Activated CD8-positive, alpha-beta T cell treated with anti-CD3 and anti-CD28 coated beads, Interleukin-2, amount 10 ng/mL, durations not matched to agents 7 days and 5 days (primary cell): ENCODE results near the gene CRTC1. TPM values are rescaled to one million over a fixed set of nuclear protein-coding genes. Genes with fewer than 3 reads are reported as not detected.

Source experiments
- ATAC-seq: fragments of 150-1000 bp; cut with Tn5 transposase; one replicate; pipeline ENCODE4 v1.10.0; 2021; ENCODE audit warnings: moderate library complexity
- CTCF ChIA-PET: fragments of 350-600 bp; sonication (Branson Sonifier 250); formaldehyde crosslinking; loops from one replicate; lab custom pipeline; 2021; ENCODE audit warnings: antibody characterized with exemption; lab: Charles Lee
- POLR2A ChIA-PET: fragments of 350-600 bp; sonication (Branson Sonifier 250); formaldehyde crosslinking; loops from one replicate; lab custom pipeline; 2021; ENCODE audit warnings: antibody characterized with exemption; lab: Charles Lee
- DNase-seq: peaks from one replicate; pipeline ENCODE4 v3.0.0-alpha.2; 2020
- H3K27ac Mint-ChIP-seq: one replicate; pipeline ENCODE4 v1.8.0; 2021; ENCODE audit warnings: mild to moderate bottlenecking, mixed read lengths
- H3K27me3 Mint-ChIP-seq: one replicate; pipeline ENCODE4 v1.8.0; 2021; ENCODE audit warnings: low read depth, mixed read lengths
- H3K36me3 Mint-ChIP-seq: one replicate; pipeline ENCODE4 v1.8.0; 2021; ENCODE audit warnings: low read depth, mixed read lengths
- H3K4me1 Mint-ChIP-seq: one replicate; pipeline ENCODE4 v1.8.0; 2021; ENCODE audit warnings: low read depth, mixed read lengths
- H3K4me3 Mint-ChIP-seq: one replicate; pipeline ENCODE4 v1.8.0; 2021; ENCODE audit warnings: mild to moderate bottlenecking, mixed read lengths
- H3K9me3 Mint-ChIP-seq: one replicate; pipeline ENCODE4 v1.8.0; 2022; ENCODE audit warnings: mixed read lengths; ENCODE audit not compliant: insufficient read depth
- total RNA-seq, 2 experiments: library from RNA; stranded (reverse); gene quantifications; one replicate each; pipeline ENCODE4 v1.2.3, GENCODE V29; 2021

Gene CRTC1
- total RNA-seq, 2 experiments from 2014 or later: 7.0 to 8.0 TPM

GRCh38 chr19:18646535-18647370 is 36.7 kb upstream of the CRTC1 start:
- H3K36me3 Mint-ChIP-seq: no peaks in the 10 kb centered on the region
- H3K27me3 Mint-ChIP-seq: no peaks in the 10 kb centered on the region
- ATAC-seq: no peak
- ChIA-PET CTCF (no interaction called here), POLR2A (no interaction called here)
- H3K27ac Mint-ChIP-seq: no peak overlapping the region
- H3K9me3 Mint-ChIP-seq: no peaks in the 10 kb centered on the region
- H3K4me3 Mint-ChIP-seq: no peak overlapping the region
- DNase-seq: no peak
- H3K4me1 Mint-ChIP-seq: peaks cover 19% of the 10 kb centered on the region

DNA sequence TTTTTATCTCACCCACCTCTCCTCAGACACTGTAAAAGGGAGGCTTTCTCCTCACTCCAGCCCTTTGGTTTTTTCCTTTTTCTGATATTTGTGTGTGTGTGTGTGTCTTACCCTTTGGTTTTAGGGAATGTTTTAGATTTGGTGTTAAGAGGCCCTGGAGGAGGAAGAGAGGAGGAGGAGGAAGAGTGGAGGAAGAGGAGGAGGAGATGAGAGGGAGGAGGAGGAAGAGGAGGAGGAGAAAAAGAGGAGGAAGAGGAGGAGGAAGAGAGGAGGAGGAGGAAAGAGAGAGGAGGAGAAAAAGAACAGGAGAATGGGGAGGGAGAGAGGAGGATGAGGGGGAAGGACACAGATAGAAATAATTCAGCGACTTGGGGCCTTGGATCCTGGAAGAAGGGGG is 36.1 kb upstream of the CRTC1 start:
- Mint-ChIP-seq H3K4me3 (no peak overlapping the region), H3K9me3 (no peaks in the 10 kb centered on the region), H3K27ac (no peak overlapping the region), H3K4me1 (peaks cover 19% of the 10 kb centered on the region), H3K36me3 (no peaks in the 10 kb centered on the region), H3K27me3 (no peaks in the 10 kb centered on the region)
- DNase-seq (no peak), ATAC-seq (no peak)
- ChIA-PET POLR2A (no interaction called here), CTCF (no interaction called here)

- H3K27me3 Mint-ChIP-seq: no peaks in the 10 kb centered on the region
- ChIA-PET POLR2A (no interaction called here), CTCF (no interaction called here)
- ATAC-seq (no peak), DNase-seq (no peak)
- H3K27ac Mint-ChIP-seq: no peak overlapping the region
- H3K4me3 Mint-ChIP-seq: no peak overlapping the region
- no peaks in the 10 kb centered on the region for H3K36me3 Mint-ChIP-seq
- H3K9me3 Mint-ChIP-seq: no peaks in the 10 kb centered on the region
- H3K4me1 Mint-ChIP-seq: peaks cover 19% of the 10 kb centered on the region
These were observed 35.7 kb upstream of the CRTC1 start for GRCh38 chr19:18647807-18648206.

DNA sequence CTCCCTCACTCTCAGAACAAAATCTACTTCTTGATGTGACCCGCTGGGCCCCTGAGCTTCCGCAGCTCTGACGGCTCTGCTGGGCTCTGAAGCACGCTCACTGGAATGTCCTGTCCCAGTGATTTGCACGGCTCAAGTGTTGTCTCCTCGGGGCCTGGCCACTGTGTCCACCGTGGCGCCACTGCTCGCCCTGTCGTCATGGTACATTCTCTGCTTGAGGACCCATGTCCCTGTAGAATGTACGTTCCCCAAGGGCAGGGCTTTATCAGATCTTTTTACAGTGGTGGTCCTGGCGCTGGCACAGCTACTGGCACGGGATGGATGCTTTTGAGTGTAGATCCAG is 34.5 kb upstream of the CRTC1 start:
- POLR2A ChIA-PET: interaction anchor here (1.0 kb wide), 1 partner anchor 25 kb away, joined by 3 read pairs; no protein-coding TSS in a partner anchor
- no peaks in the 10 kb centered on the region for H3K27me3 Mint-ChIP-seq
- no peaks in the 10 kb centered on the region for H3K9me3 Mint-ChIP-seq
- no peaks in the 10 kb centered on the region for H3K36me3 Mint-ChIP-seq
- no peak overlapping the region for H3K27ac Mint-ChIP-seq
- no peak overlapping the region for H3K4me3 Mint-ChIP-seq
- DNase-seq: no peak
- no peak for ATAC-seq
- CTCF ChIA-PET: no interaction called here
- H3K4me1 Mint-ChIP-seq: peaks cover 19% of the 10 kb centered on the region

DNA sequence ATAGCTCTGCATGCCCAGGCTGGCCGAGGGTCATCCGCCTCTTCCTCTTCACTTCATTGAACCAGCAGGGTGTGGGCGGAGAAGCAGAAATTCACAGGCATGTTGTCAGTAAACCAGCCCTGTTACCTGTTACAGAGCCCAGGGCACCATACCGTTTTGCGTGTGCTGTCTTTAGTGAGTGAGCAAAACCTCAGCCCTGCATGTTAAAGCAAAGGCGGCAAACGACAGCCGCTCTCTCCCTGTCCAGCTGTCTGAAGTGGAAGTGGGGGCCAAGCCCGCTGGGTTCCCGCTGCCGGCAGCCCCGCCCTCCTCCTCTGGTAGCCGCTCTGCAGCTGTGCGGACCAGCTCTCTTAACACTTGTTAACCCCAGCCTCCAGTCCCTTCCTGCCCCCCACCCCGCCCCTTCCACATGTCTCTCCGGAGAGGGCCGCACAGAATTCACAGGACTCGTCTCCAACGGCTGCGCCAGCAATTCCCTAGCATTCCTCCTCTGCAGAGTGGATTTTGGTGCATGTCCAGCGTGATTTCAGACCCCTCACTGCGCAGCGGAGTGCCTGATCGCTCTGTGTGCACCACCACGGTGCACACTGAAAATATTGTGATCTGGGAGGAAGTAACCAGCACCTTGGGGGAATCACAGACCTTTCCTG is 34.0 kb upstream of the CRTC1 start:
- POLR2A ChIA-PET: interaction anchor here (1.0 kb wide), 1 partner anchor 26 kb away, joined by 3 read pairs; no protein-coding TSS in a partner anchor
- Mint-ChIP-seq H3K36me3 (no peaks in the 10 kb centered on the region), H3K27ac (no peak overlapping the region), H3K4me1 (peaks cover 15% of the 10 kb centered on the region), H3K27me3 (no peaks in the 10 kb centered on the region), H3K9me3 (no peaks in the 10 kb centered on the region), H3K4me3 (no peak overlapping the region)
- no peak for ATAC-seq
- DNase-seq: no peak
- CTCF ChIA-PET: no interaction called here

DNA sequence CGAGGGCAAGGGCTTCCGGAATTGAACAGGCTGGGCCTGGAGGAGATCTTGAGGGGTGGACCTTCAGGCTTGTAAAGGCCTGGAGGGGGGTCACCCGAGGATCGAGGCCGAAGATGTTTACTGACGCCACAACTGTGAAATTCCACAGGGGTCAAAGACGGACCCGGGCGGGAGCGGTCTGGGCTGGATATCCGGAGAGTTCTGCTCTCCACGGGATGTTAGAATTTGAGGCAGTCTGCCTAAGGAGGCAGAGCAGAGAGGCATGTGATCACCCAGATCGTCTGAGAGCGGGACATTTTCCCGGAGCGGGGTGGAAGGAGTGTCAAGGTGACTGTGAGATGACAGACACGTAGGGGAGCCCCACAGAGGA is 33.5 kb upstream of the CRTC1 start:
- peaks cover 12% of the 10 kb centered on the region for H3K4me1 Mint-ChIP-seq
- ChIA-PET CTCF (no interaction called here), POLR2A (interaction anchor here (1.0 kb wide), 1 partner anchor 26 kb away, joined by 3 read pairs; no protein-coding TSS in a partner anchor)
- H3K27me3 Mint-ChIP-seq: no peaks in the 10 kb centered on the region
- H3K4me3 Mint-ChIP-seq: no peak overlapping the region
- ATAC-seq (no peak), DNase-seq (no peak)
- H3K9me3 Mint-ChIP-seq: no peaks in the 10 kb centered on the region
- H3K27ac Mint-ChIP-seq: no peak overlapping the region
- H3K36me3 Mint-ChIP-seq: no peaks in the 10 kb centered on the region

DNA sequence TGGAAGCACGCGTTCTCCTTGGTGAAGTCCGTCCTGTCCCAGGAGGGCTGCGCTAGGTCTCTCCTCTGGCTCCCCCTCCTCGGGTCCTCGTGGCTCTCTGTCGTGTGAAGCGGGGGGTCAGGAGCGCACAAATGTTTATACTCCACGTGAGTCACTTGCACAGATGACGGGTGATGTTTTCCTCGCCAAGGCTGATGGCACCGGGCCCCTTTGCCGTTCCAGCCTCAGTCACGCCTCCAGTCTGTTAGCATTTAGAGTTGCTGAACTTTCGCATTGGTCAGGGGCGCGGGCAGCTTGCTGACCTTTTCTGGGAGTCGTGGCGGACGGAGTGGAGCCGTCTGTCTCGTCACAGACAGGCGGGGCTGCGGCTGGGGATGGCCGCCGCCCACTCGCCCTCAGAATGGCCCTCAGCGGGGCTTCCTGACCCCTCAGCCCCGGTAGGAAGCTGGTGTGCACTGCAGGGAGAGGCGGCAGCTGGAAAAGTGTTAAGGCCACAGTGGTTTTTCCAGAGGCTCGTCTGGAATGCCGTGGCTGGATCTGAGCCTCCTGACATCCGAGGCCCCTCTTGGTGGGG is 32.9 kb upstream of the CRTC1 start:
- H3K27me3 Mint-ChIP-seq: no peaks in the 10 kb centered on the region
- no peak for ATAC-seq

GRCh38 chr19:18651300-18651699 is 32.2 kb upstream of the CRTC1 start:
- no peak for ATAC-seq
- Mint-ChIP-seq H3K4me3 (no peak overlapping the region), H3K27ac (no peak overlapping the region), H3K4me1 (peaks cover 12% of the 10 kb centered on the region), H3K36me3 (no peaks in the 10 kb centered on the region), H3K9me3 (no peaks in the 10 kb centered on the region), H3K27me3 (no peaks in the 10 kb centered on the region)
- ChIA-PET POLR2A (no interaction called here), CTCF (no interaction called here)
- DNase-seq: no peak

More for the DNA sequence above, 32.9 kb upstream of the CRTC1 start:
- no peak overlapping the region for H3K4me3 Mint-ChIP-seq
- no peak for DNase-seq
- no peaks in the 10 kb centered on the region for H3K36me3 Mint-ChIP-seq
- no peaks in the 10 kb centered on the region for H3K9me3 Mint-ChIP-seq
- CTCF ChIA-PET: no interaction called here
- POLR2A ChIA-PET: no interaction called here
- no peak overlapping the region for H3K27ac Mint-ChIP-seq
- H3K4me1 Mint-ChIP-seq: peaks cover 12% of the 10 kb centered on the region

- POLR2A ChIA-PET: no interaction called here
These were observed 31.7 kb upstream of the CRTC1 start for GRCh38 chr19:18651733-18652132.

DNA sequence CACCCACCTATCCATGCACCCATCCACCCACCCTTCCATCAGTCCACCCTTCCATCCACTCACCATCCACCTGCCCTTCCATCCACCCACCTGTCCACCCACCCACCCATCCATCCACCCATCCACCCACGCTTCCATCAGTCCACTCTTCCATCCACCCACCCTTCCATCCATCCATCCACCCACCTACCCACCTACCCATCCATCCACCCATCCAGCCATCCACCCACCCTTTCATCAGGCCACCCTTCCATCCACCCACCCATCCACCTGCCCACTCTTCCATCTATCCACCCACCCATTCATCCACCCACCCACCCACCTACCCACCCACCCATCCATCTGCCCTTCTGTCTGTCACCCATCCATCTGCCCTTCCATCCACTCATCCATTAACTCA is 29.6 kb upstream of the CRTC1 start:
- H3K36me3 Mint-ChIP-seq: no peaks in the 10 kb centered on the region
- ATAC-seq (no peak), DNase-seq (no peak)
- H3K27me3 Mint-ChIP-seq: no peaks in the 10 kb centered on the region
- H3K27ac Mint-ChIP-seq: no peak overlapping the region
- peaks cover 10% of the 10 kb centered on the region for H3K4me1 Mint-ChIP-seq
- ChIA-PET POLR2A (no interaction called here), CTCF (no interaction called here)
- no peak overlapping the region for H3K4me3 Mint-ChIP-seq
- no peaks in the 10 kb centered on the region for H3K9me3 Mint-ChIP-seq

More at GRCh38 chr19:18651733-18652132, 31.7 kb upstream of the CRTC1 start:
- H3K27ac Mint-ChIP-seq: no peak overlapping the region
- H3K4me1 Mint-ChIP-seq: peaks cover 12% of the 10 kb centered on the region
- no peaks in the 10 kb centered on the region for H3K9me3 Mint-ChIP-seq
- no peak for DNase-seq
- no peaks in the 10 kb centered on the region for H3K36me3 Mint-ChIP-seq
- CTCF ChIA-PET: no interaction called here
- no peak for ATAC-seq
- no peaks in the 10 kb centered on the region for H3K27me3 Mint-ChIP-seq
- H3K4me3 Mint-ChIP-seq: no peak overlapping the region

GRCh38 chr19:18654469-18654868 is 29.0 kb upstream of the CRTC1 start:
- H3K4me3 Mint-ChIP-seq: no peak overlapping the region
- no peaks in the 10 kb centered on the region for H3K9me3 Mint-ChIP-seq
- ChIA-PET CTCF (no interaction called here), POLR2A (no interaction called here)
- peaks cover 3% of the 10 kb centered on the region for H3K4me1 Mint-ChIP-seq
- no peak overlapping the region for H3K27ac Mint-ChIP-seq
- DNase-seq (no peak), ATAC-seq (no peak)
- H3K36me3 Mint-ChIP-seq: no peaks in the 10 kb centered on the region
- no peaks in the 10 kb centered on the region for H3K27me3 Mint-ChIP-seq

DNA sequence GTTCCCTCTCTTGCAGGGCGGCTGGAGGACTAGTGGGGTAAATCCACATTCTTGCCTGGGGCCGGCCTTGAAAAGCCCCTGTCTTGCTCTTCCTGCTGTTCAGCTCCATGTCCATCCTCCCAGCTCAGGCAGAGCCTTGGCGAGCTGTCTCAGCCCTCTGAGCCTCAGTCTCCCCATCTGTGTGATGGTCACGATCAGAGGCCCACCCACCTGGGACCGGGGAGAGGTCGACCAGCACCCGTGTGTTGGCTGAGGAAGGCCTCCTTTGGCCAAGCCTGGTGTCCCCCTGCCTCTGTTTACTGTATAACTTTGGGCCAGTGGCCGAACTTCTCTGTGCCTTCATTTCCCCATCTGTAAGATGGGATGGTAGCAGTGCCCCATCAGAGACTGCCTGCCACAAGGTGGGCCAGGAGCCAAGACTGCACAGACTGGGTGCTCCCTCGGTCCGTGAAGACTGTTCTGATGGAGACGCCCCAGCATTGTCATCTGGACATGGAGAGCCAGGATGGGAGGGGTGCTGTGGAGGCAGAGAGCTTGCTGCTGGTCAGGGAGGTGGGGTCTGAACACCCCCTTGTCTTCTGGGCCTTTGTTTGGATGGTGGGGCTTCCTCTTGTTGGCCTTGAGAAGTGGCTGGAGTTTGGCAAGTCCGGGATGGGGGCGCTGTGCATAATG is 28.2 kb upstream of the CRTC1 start:
- POLR2A ChIA-PET: no interaction called here

More for the DNA sequence above, 28.2 kb upstream of the CRTC1 start:
- ATAC-seq (no peak), DNase-seq (no peak)
- H3K27me3 Mint-ChIP-seq: no peaks in the 10 kb centered on the region
- no peak overlapping the region for H3K27ac Mint-ChIP-seq
- no peaks in the 10 kb centered on the region for H3K36me3 Mint-ChIP-seq
- no peaks in the 10 kb centered on the region for H3K9me3 Mint-ChIP-seq
- H3K4me1 Mint-ChIP-seq: no peaks in the 10 kb centered on the region
- H3K4me3 Mint-ChIP-seq: no peak overlapping the region
- CTCF ChIA-PET: no interaction called here
